HepG2 (cell line): ENCODE data around the gene EEPD1. TPM values are rescaled to one million over a fixed set of nuclear protein-coding genes. Genes with fewer than 3 reads are reported as not detected.
A peak's percentile ranks its signal among the peaks of the same experiment; 100 is the strongest.

Experiments used
- ISX ChIP-seq: sonication (generic); formaldehyde crosslinking; conservative IDR thresholded peaks from 2 replicates; pipeline ENCODE4 v1.5.0; 2020; ENCODE audit warnings: missing genetic modification reagents
- NBN ChIP-seq: fragments of 450-650 bp; conservative IDR thresholded peaks from 2 replicates; pipeline ENCODE4 v1.6.1; 2017
- NFKB2 ChIP-seq: sonication (generic); formaldehyde crosslinking; IDR thresholded peaks from 2 replicates; pipeline ENCODE4 v1.4.0; 2020; ENCODE audit warnings: missing genetic modification reagents, borderline replicate concordance
- ZBTB21 ChIP-seq: sonication (generic); formaldehyde crosslinking; IDR thresholded peaks from 2 replicates; pipeline ENCODE4 v1.4.0; 2020; ENCODE audit warnings: missing genetic modification reagents
- ZNF577 ChIP-seq: sonication (generic); formaldehyde crosslinking; IDR thresholded peaks from 2 replicates; pipeline ENCODE4 v1.4.0; 2020; ENCODE audit warnings: mild to moderate bottlenecking, low read depth, missing genetic modification reagents, borderline replicate concordance
- ZNF703 ChIP-seq: sonication (generic); formaldehyde crosslinking; IDR thresholded peaks from 2 replicates; pipeline ENCODE4 v1.5.1; 2020; ENCODE audit warnings: missing genetic modification reagents, mild to moderate bottlenecking, moderate library complexity, borderline replicate concordance
- ZNF883 ChIP-seq: sonication (generic); formaldehyde crosslinking; IDR thresholded peaks from 2 replicates; pipeline ENCODE4 v1.5.1; 2020; ENCODE audit warnings: mild to moderate bottlenecking, missing genetic modification reagents; ENCODE audit errors: not compliant biosample characterization
- ZSCAN31 ChIP-seq: sonication (generic); formaldehyde crosslinking; IDR thresholded peaks from 2 replicates; pipeline ENCODE4 v1.5.0; 2020; ENCODE audit warnings: low read depth, mild to moderate bottlenecking, missing genetic modification reagents
- polyA plus RNA-seq, 8 experiments: library from polyadenylated mRNA; depleted of rRNA in 3 of 8; stranded (reverse) in 7 of 8; unstranded in 1 of 8; fragments of >200 nt; fragmentation: Illumina TruSeq in 4 of 8; extraction: Trizol in 4 of 8; gene quantifications; 2 replicates each; pipeline versions ENCODE4 v1.2.1 to v1.2.3, GENCODE V29; 2011 to 2016; ENCODE audit warnings: low read depth in 4 of 8, missing spikeins in 1 of 8, mixed read lengths in 1 of 8; ENCODE audit not compliant: insufficient read depth in 1 of 8
- total RNA-seq, 5 experiments: library from RNA; depleted of rRNA; stranded (reverse); fragments of >200 nt; fragmentation: Illumina TruSeq; extraction: Trizol; gene quantifications; 2 replicates each; pipeline ENCODE4 v1.2.3, GENCODE V29; 2016; ENCODE audit warnings: low read depth in 1 of 5
- TF ChIP-seq, protein P1 (sequence below): sonication (generic); formaldehyde crosslinking; IDR thresholded peaks from 2 replicates; pipeline ENCODE4 v1.5.1; 2020; ENCODE audit warnings: missing genetic modification reagents, mild to moderate bottlenecking, borderline replicate concordance
- TF ChIP-seq, protein P2 (sequence below): IDR thresholded peaks from 2 replicates; pipeline ENCODE4 v1.6.1; 2016
- TF ChIP-seq, protein P3 (sequence below): sonication (generic); formaldehyde crosslinking; conservative IDR thresholded peaks from 2 replicates; pipeline ENCODE4 v1.8.1; 2023; ENCODE audit warnings: missing genetic modification reagents
- TF ChIP-seq, protein P4 (sequence below): IDR thresholded peaks from 2 replicates; pipeline ENCODE4 v1.6.1; 2012; ENCODE audit warnings: low read depth, low read length, improper control_type of control experiment
- TF ChIP-seq, protein P5 (sequence below): sonication (generic); formaldehyde crosslinking; IDR thresholded peaks from 2 replicates; pipeline ENCODE4 v1.4.0; 2020; ENCODE audit warnings: mild to moderate bottlenecking, missing genetic modification reagents
- TF ChIP-seq, protein P6 (sequence below): IDR thresholded peaks from 2 replicates; pipeline ENCODE4 v1.6.1; 2016; ENCODE audit warnings: missing compliant biosample characterization, missing genetic modification reagents, borderline replicate concordance
- TF ChIP-seq, protein P7 (sequence below): sonication (generic); formaldehyde crosslinking; conservative IDR thresholded peaks from 2 replicates; pipeline ENCODE4 v1.4.0; 2020; ENCODE audit warnings: mild to moderate bottlenecking, missing genetic modification reagents, moderate library complexity

Gene EEPD1
- total and polyA plus RNA-seq, 2 of the 13 experiments (the other 11 are each of a cell fraction or from before 2014, with no cell fraction given): 10.1 to 16.4 TPM

DNA sequence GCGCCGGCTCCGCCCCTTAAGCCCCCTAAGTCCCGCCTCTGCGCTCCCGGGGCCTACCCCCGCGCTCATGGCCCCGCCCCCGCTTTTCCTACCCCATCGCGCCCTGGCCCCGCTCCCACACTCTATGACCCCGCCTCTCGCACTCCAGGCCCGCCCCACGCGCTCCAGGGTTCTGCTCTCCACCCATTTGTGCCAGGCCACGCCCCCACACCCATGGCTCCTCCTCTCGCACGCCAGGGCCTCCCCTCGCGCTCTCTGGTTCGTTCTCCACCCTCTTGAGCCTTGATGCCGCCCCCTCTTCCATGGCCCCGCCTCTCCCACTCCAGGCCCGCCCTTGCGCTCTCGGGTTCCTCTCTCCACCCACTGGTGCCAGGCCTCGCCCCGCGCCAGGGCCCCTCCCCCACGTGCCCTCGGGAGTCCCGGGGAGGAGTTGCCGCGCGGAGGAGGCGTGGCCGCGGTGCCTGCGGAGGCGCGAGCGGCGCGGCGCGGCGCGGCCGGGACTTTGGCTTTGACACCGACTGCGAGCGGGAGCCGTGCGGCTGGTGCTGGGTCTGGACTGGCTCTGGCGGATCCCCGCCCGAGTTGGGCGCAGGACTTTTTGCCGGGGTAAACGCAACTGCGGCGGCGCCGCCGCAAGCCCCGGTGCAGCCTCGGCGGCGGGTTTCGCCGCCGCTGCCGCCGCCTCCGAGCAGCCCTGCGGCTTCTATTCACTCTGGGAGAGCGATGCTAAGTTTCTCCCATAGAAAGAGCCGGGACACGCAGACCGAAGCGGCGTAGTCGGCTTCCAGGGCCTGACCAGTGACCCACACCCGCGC is at the start of gene EEPD1 (continued):
- TF ChIP-seq, protein P1, sequence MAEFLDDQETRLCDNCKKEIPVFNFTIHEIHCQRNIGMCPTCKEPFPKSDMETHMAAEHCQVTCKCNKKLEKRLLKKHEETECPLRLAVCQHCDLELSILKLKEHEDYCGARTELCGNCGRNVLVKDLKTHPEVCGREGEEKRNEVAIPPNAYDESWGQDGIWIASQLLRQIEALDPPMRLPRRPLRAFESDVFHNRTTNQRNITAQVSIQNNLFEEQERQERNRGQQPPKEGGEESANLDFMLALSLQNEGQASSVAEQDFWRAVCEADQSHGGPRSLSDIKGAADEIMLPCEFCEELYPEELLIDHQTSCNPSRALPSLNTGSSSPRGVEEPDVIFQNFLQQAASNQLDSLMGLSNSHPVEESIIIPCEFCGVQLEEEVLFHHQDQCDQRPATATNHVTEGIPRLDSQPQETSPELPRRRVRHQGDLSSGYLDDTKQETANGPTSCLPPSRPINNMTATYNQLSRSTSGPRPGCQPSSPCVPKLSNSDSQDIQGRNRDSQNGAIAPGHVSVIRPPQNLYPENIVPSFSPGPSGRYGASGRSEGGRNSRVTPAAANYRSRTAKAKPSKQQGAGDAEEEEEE: no peak
- TF ChIP-seq, protein P2, sequence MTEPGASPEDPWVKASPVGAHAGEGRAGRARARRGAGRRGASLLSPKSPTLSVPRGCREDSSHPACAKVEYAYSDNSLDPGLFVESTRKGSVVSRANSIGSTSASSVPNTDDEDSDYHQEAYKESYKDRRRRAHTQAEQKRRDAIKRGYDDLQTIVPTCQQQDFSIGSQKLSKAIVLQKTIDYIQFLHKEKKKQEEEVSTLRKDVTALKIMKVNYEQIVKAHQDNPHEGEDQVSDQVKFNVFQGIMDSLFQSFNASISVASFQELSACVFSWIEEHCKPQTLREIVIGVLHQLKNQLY (CRISPR knock-in tag): peak; percentile 46; the same call in 1 of the 2 replicates
- TF ChIP-seq, protein P3, sequence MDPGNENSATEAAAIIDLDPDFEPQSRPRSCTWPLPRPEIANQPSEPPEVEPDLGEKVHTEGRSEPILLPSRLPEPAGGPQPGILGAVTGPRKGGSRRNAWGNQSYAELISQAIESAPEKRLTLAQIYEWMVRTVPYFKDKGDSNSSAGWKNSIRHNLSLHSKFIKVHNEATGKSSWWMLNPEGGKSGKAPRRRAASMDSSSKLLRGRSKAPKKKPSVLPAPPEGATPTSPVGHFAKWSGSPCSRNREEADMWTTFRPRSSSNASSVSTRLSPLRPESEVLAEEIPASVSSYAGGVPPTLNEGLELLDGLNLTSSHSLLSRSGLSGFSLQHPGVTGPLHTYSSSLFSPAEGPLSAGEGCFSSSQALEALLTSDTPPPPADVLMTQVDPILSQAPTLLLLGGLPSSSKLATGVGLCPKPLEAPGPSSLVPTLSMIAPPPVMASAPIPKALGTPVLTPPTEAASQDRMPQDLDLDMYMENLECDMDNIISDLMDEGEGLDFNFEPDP (CRISPR knock-in tag): no peak
- TF ChIP-seq, protein P4, sequence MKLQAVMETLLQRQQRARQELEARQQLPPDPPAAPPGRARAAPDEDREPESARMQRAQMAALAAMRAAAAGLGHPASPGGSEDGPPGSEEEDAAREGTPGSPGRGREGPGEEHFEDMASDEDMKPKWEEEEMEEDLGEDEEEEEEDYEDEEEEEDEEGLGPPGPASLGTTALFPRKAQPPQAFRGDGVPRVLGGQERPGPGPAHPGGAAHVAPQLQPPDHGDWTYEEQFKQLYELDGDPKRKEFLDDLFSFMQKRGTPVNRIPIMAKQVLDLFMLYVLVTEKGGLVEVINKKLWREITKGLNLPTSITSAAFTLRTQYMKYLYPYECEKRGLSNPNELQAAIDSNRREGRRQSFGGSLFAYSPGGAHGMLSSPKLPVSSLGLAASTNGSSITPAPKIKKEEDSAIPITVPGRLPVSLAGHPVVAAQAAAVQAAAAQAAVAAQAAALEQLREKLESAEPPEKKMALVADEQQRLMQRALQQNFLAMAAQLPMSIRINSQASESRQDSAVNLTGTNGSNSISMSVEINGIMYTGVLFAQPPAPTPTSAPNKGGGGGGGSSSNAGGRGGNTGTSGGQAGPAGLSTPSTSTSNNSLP: no peak
- TF ChIP-seq ZNF577 (CRISPR knock-in tag) (no peak), ISX (CRISPR knock-in tag) (no peak), ZNF883 (CRISPR knock-in tag) (no peak), NBN (no peak), ZSCAN31 (peak; percentile 27), NFKB2 (no peak), ZBTB21 (CRISPR knock-in tag) (no peak), ZNF703 (CRISPR knock-in tag) (no peak; the same call in 1 of the 2 replicates)
- TF ChIP-seq, protein P5, sequence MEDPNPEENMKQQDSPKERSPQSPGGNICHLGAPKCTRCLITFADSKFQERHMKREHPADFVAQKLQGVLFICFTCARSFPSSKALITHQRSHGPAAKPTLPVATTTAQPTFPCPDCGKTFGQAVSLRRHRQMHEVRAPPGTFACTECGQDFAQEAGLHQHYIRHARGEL (CRISPR knock-in tag): no peak
- TF ChIP-seq, protein P6, sequence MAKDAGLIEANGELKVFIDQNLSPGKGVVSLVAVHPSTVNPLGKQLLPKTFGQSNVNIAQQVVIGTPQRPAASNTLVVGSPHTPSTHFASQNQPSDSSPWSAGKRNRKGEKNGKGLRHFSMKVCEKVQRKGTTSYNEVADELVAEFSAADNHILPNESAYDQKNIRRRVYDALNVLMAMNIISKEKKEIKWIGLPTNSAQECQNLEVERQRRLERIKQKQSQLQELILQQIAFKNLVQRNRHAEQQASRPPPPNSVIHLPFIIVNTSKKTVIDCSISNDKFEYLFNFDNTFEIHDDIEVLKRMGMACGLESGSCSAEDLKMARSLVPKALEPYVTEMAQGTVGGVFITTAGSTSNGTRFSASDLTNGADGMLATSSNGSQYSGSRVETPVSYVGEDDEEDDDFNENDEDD (CRISPR knock-in tag): peak; percentile 75; the same call in 1 of the 2 replicates
- TF ChIP-seq, protein P7, sequence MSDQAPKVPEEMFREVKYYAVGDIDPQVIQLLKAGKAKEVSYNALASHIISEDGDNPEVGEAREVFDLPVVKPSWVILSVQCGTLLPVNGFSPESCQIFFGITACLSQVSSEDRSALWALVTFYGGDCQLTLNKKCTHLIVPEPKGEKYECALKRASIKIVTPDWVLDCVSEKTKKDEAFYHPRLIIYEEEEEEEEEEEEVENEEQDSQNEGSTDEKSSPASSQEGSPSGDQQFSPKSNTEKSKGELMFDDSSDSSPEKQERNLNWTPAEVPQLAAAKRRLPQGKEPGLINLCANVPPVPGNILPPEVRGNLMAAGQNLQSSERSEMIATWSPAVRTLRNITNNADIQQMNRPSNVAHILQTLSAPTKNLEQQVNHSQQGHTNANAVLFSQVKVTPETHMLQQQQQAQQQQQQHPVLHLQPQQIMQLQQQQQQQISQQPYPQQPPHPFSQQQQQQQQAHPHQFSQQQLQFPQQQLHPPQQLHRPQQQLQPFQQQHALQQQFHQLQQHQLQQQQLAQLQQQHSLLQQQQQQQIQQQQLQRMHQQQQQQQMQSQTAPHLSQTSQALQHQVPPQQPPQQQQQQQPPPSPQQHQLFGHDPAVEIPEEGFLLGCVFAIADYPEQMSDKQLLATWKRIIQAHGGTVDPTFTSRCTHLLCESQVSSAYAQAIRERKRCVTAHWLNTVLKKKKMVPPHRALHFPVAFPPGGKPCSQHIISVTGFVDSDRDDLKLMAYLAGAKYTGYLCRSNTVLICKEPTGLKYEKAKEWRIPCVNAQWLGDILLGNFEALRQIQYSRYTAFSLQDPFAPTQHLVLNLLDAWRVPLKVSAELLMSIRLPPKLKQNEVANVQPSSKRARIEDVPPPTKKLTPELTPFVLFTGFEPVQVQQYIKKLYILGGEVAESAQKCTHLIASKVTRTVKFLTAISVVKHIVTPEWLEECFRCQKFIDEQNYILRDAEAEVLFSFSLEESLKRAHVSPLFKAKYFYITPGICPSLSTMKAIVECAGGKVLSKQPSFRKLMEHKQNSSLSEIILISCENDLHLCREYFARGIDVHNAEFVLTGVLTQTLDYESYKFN (CRISPR knock-in tag): peak; percentile 73
